ENCODE results near the gene ARID4B. TPM values are rescaled to one million over a fixed set of nuclear protein-coding genes. Genes with fewer than 3 reads are reported as not detected.

ARID4B gene
- total RNA-seq, 3 donors from 2014 or later: 25.9 to 40.5 (median 37.3) TPM

DNA sequence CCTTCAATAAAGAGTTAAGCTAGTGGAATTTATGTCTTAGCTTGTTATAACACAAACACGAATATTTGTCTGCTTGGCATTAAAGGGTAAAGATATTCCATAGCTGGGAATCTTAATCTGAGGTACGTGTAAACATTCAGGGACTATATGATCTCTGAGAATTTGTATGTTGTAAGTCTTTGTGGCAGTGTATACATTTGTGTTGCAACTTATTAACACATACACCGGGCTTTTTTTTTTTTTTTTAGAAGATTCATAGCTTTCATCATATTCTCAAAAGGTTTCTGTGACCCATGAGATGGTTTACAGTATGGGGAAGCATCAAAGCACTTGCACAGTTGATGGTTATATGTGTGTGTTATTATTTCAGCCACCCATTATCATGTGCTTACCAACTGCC is 3.4 kb upstream of the ARID4B start:
- intact Hi-C loops (cut with DNase I, micrococcal nuclease): no loop called here
- TF ChIP-seq, protein P1, sequence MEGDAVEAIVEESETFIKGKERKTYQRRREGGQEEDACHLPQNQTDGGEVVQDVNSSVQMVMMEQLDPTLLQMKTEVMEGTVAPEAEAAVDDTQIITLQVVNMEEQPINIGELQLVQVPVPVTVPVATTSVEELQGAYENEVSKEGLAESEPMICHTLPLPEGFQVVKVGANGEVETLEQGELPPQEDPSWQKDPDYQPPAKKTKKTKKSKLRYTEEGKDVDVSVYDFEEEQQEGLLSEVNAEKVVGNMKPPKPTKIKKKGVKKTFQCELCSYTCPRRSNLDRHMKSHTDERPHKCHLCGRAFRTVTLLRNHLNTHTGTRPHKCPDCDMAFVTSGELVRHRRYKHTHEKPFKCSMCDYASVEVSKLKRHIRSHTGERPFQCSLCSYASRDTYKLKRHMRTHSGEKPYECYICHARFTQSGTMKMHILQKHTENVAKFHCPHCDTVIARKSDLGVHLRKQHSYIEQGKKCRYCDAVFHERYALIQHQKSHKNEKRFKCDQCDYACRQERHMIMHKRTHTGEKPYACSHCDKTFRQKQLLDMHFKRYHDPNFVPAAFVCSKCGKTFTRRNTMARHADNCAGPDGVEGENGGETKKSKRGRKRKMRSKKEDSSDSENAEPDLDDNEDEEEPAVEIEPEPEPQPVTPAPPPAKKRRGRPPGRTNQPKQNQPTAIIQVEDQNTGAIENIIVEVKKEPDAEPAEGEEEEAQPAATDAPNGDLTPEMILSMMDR (IDR thresholded peaks at IDR 0.05): no peak
- H3K4me3 ChIP-seq: no peak overlapping the region
- no peaks in the 10 kb centered on the region for H3K9me3 ChIP-seq
- DNase-seq (no peak), ATAC-seq (no peak)
- no peaks in the 10 kb centered on the region for H3K36me3 ChIP-seq (ENCODE audit: low read depth)
- peaks cover 24% of the 10 kb centered on the region for H3K4me1 ChIP-seq (ENCODE audit: low read depth)

DNA sequence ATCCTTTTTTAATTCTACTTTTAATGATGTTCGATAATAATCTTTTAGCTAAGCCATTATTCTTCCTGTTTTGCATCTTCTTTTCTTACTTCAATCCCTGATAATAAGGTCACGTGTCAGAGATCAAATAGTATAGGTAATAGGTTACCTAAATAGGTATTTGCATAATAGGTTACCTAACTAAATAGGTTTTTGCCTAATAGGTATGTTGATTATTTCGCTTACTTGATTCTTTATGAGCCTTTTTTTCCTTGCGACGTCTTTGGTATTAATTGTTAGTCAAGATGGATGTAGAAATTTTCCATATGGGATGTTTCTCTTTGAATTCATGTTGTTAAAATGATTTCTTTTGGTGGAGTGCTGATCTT is 2.9 kb upstream of the ARID4B start:
- no peaks in the 10 kb centered on the region for H3K9me3 ChIP-seq
- ATAC-seq (no peak), DNase-seq (no peak)
- no peaks in the 10 kb centered on the region for H3K36me3 ChIP-seq (ENCODE audit: low read depth)
- intact Hi-C loops (cut with DNase I, micrococcal nuclease): no loop called here
- no peak overlapping the region for H3K4me3 ChIP-seq
- TF ChIP-seq, protein P1 (IDR thresholded peaks at IDR 0.05): no peak
- H3K4me1 ChIP-seq (ENCODE audit: low read depth): peaks cover 29% of the 10 kb centered on the region

DNA sequence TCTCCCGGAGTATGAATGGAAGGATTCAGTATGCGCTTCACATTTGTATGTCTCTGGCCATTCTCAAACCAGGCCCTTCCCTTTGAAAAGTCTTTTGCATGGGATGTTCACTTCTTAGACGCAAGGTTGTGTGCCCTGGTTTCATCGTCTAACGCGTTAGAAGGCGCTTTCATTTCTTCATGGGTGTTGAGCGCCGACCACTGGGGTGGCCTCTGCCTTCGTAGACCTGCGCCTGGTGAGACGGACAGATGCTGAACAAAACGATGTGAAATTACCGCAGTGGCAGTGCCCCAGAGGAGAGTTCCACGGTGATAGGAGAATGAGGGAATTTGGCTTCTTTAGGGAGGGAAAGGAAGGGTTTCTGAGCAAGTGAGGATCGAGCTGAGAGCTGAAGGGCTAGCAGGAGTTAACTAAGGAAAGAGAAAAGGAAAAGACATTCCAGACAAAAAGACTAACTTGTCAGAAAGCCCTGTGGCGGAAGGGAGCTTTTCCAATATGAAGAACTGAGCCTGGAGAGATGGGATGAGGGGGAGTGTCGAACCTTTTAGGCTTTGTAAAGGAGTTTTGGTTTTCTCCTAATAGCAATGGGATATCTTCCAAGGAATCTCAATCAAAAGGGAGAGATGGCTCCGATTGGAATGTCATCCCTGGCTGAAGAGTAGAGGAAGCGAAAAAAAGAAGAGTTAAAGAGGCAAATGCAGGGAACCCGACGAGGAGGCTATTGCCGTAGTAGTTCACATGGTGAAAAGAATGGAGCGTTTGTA is 1.3 kb upstream of the ARID4B start:
- intact Hi-C loops (cut with DNase I, micrococcal nuclease): no loop called here
- Histone ChIP-seq H3K4me1 (ENCODE audit: low read depth) (peaks cover 40% of the 10 kb centered on the region), H3K9me3 (no peaks in the 10 kb centered on the region), H3K4me3 (peak overlapping the region; percentile 100), H3K36me3 (ENCODE audit: low read depth) (no peaks in the 10 kb centered on the region)
- peak; percentile 8 for ATAC-seq
- TF ChIP-seq, protein P1 (IDR thresholded peaks at IDR 0.05): no peak
- peak; percentile 47 to 60 (median 60) for DNase-seq

DNA sequence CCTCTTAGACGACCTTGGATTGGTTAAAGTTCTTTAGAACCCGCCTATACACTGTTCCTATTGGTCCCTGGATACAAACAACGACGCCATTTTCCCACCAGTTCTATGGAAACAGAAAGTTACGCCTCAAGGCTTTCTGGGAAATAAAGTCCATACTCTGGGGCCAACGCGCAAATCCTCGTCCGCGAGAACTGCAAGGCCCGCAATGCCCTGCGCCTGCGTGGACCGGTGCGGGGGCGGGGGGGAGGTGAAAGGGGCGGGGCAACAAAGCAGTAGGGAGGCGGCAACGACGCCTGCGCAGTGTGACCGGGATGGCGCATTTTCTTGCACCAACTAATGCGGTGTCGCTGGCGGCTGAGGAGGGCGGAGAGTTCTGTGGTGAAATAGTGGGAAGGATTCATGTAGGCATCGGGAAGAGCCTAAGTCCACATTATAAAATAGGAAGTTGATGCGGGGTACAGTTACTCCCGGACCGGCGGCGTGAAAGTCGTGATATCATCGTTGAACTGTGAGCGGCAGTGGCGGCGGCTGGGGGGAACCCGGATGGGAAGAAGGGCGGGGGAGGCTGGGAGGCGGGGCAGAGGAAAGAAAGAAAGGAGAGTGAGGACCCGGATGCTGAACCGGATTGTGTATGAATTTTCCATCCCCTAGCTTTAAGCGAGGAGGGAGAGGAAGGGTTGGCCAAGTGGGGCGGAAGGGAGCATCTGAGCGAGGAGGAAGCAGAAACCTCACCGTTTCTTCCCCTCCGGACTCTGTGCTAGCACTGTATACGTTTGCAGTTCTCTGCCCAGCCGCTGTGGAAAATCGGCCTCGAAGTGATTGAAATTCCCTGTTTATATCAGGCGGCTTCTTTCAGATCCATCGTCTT is 526 bp upstream of the ARID4B start, which contains the start of gene GGPS1:
Gene GGPS1, plus strand, starts transcription at position 300 of the 868 bp plus-strand sequence. CDS start 6,695 bp downstream, outside the sequence.
- Histone ChIP-seq H3K36me3 (ENCODE audit: low read depth) (no peaks in the 10 kb centered on the region), H3K9me3 (no peaks in the 10 kb centered on the region), H3K4me1 (ENCODE audit: low read depth) (peaks cover 42% of the 10 kb centered on the region), H3K4me3 (peak within 1 kb of the TSS; percentile 100)
- TF ChIP-seq, protein P1 (IDR thresholded peaks at IDR 0.05): peak; percentile 1
- peak; percentile 90 for ATAC-seq
- peak; percentile 98 to 99 (median 98) for DNase-seq
- intact Hi-C loops (cut with DNase I, micrococcal nuclease): no loop called here

DNA sequence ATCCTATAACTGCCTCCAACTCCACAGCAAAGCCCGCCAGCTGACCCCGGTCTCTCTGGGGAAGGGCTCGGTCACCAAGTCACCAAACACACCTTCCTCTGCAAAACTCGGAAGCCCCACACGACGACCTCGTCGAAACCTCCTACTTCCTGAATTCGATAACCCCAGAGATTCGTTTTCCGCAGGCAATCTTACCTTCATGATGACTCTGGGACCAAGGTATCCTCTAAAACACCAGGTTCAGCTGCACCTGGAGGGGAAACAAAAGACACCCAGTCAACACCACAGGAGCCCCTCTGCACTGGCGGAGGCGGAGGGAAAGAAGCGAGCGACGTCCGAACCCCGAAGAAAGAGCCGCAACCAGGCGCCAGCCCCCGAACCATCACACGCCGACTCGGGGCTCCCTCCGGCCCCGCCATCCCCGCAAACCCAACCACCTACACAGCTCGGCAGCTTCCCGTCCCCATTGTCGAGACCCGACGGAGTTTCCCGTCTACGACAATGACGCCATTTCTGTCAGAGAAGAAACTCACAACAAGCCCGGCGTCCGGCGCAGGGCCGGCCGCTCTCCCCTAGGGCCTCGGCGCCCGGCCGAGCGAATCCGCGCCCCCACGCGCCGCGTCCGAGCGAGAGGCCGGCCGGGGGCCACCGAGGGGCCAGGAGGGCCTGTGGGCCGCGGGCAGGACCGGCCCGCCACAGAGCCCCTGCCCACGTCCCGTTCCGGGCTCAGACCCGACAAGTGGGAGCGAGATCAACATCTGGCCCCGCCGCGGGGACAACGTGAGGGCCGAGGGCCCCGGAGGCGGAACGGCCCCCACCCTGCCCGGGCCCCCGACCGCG is 1.0 kb downstream of the ARID4B start:
- TF ChIP-seq, protein P1 (IDR thresholded peaks at IDR 0.05): no peak
- H3K4me3 ChIP-seq: peak overlapping the region; percentile 100
- no peaks in the 10 kb centered on the region for H3K9me3 ChIP-seq
- DNase-seq: peak; percentile 56 to 68 (median 62)
- intact Hi-C loops (cut with DNase I, micrococcal nuclease): no loop called here
- peak; percentile 0 for ATAC-seq
- peaks cover 45% of the 10 kb centered on the region for H3K4me1 ChIP-seq (ENCODE audit: low read depth)
- H3K36me3 ChIP-seq (ENCODE audit: low read depth): no peaks in the 10 kb centered on the region

Measured in mucosa of descending colon (tissue), 3 donors.